CD4-positive, CD25-positive, alpha-beta regulatory T cell (primary cell): ENCODE data around the gene NKAPL. TPM values are rescaled to one million over a fixed set of nuclear protein-coding genes. Genes with fewer than 3 reads are reported as not detected.

Experiments used
- ATAC-seq, 2 donors: fragments of 150-1000 bp; cut with Tn5 transposase; one replicate each; pipeline ENCODE4 v1.10.0; 2021; ENCODE audit warnings: low read depth in 2 of 2, moderate number of reproducible peaks in 2 of 2, moderate library complexity in 1 of 2
- DNase-seq, 3 donors: peaks; one replicate each; pipeline versions ENCODE4 v3.0.0 to v3.0.0-alpha.2; 2012 to 2022; ENCODE audit warnings: mixed read lengths in 1 of 3
- H3K27ac ChIP-seq: one replicate; pipeline ENCODE4 v1.7.0; 2013; ENCODE audit warnings: mild to moderate bottlenecking, low read length; ENCODE audit not compliant: insufficient read depth, poor library complexity, severe bottlenecking
- H3K27me3 ChIP-seq: one replicate; pipeline ENCODE4 v1.7.0; 2013; ENCODE audit warnings: low read length; ENCODE audit not compliant: control insufficient read depth, insufficient read depth
- H3K36me3 ChIP-seq: one replicate; pipeline ENCODE4 v1.7.0; 2013; ENCODE audit warnings: mild to moderate bottlenecking, low read length, moderate library complexity; ENCODE audit not compliant: control insufficient read depth, insufficient read depth
- H3K4me1 ChIP-seq: 2 replicates; pipeline ENCODE4 v1.7.0; 2013; ENCODE audit warnings: mild to moderate bottlenecking, low read length; ENCODE audit not compliant: insufficient read depth, control insufficient read depth, poor library complexity, severe bottlenecking
- H3K4me3 ChIP-seq: one replicate; pipeline ENCODE4 v1.7.0; 2013; ENCODE audit warnings: low read depth, mild to moderate bottlenecking, low read length, moderate library complexity
- H3K9me3 ChIP-seq, 2 experiments: 1 replicate in 1 of 2; 2 replicates in 1 of 2; pipeline ENCODE4 v1.7.0; 2013; ENCODE audit warnings: low read length in 2 of 2, mild to moderate bottlenecking in 1 of 2, moderate library complexity in 1 of 2; ENCODE audit not compliant: control insufficient read depth in 2 of 2
- H3K27ac Mint-ChIP-seq, 3 donors: one replicate each; pipeline ENCODE4 v1.8.0; 2020 to 2022; ENCODE audit warnings: mild to moderate bottlenecking in 3 of 3, mixed read lengths in 3 of 3, moderate library complexity in 2 of 3
- H3K27me3 Mint-ChIP-seq: one replicate; pipeline ENCODE4 v1.8.0; 2022; ENCODE audit warnings: mild to moderate bottlenecking, mixed read lengths
- H3K36me3 Mint-ChIP-seq: one replicate; pipeline ENCODE4 v1.8.0; 2020; ENCODE audit warnings: mixed read lengths
- H3K4me1 Mint-ChIP-seq, 4 donors: one replicate each; pipeline ENCODE4 v1.8.0; 2020 to 2022; ENCODE audit warnings: mixed read lengths in 4 of 4, mild to moderate bottlenecking in 1 of 4
- H3K4me3 Mint-ChIP-seq, 4 donors: one replicate each; pipeline ENCODE4 v1.8.0; 2020 to 2022; ENCODE audit warnings: mild to moderate bottlenecking in 4 of 4, mixed read lengths in 4 of 4, moderate library complexity in 3 of 4
- H3K9me3 Mint-ChIP-seq, 7 donors: one replicate each; pipeline ENCODE4 v1.8.0; 2020 to 2022; ENCODE audit warnings: mixed read lengths in 7 of 7, mild to moderate bottlenecking in 3 of 7, moderate library complexity in 2 of 7
- polyA plus RNA-seq, 4 donors: library from polyadenylated mRNA; unstranded; fragments of 300-500 nt; fragmentation: Illumina TruSeq; gene quantifications; one replicate each; pipeline ENCODE4 v1.2.3, GENCODE V29; 2021
- total RNA-seq: library from RNA; stranded (reverse); gene quantifications from one replicate; pipeline ENCODE4 v1.2.3, GENCODE V29; 2022

NKAPL gene
- total and polyA plus RNA-seq, 5 donors from 2014 or later = 0.14 to 0.30 TPM; not detected in 3

- Histone ChIP-seq H3K27me3 (peaks cover 61% of the 10 kb centered on the region), H3K9me3 (peaks cover 0 to 2% of the 10 kb centered on the region in 2 experiments), H3K36me3 (no peaks in the 10 kb centered on the region), H3K4me3 (no peak overlapping the region), H3K4me1 (peaks cover 10% of the 10 kb centered on the region), H3K27ac (no peak overlapping the region)
- Mint-ChIP-seq H3K4me1 (peaks cover 0 to 14% (median 8%) of the 10 kb centered on the region in 4 donors), H3K36me3 (no peaks in the 10 kb centered on the region), H3K9me3 (peaks cover 0 to 5% (median 0%) of the 10 kb centered on the region in 7 donors), H3K27ac (no peak overlapping the region), H3K27me3 (peaks cover 93% of the 10 kb centered on the region), H3K4me3 (peak overlapping the region in 3 of 4 donors; percentile 42 to 67 (median 58))
- no peak for DNase-seq
- ATAC-seq = no peak
These were observed 41.2 kb upstream of the NKAPL start for GRCh38 chr6:28217890-28218289.

GRCh38 chr6:28218312-28219248, 40.5 kb upstream of the NKAPL start:
- DNase-seq (peak in 1 of 3 donors; percentile 52), ATAC-seq (peak; percentile 53 to 55)
- Mint-ChIP-seq H3K4me3 (peak overlapping the region; percentile 62 to 91 (median 78)), H3K9me3 (peaks cover 0 to 4% (median 0%) of the 10 kb centered on the region in 7 donors), H3K27me3 (peaks cover 91% of the 10 kb centered on the region), H3K27ac (no peak overlapping the region), H3K36me3 (no peaks in the 10 kb centered on the region), H3K4me1 (peaks cover 0 to 14% (median 5%) of the 10 kb centered on the region in 4 donors)
- Histone ChIP-seq H3K9me3 (peaks cover 0 to 2% of the 10 kb centered on the region in 2 experiments), H3K27me3 (peaks cover 59% of the 10 kb centered on the region), H3K4me1 (peaks cover 9% of the 10 kb centered on the region), H3K4me3 (peak overlapping the region; percentile 53), H3K27ac (no peak overlapping the region), H3K36me3 (no peaks in the 10 kb centered on the region)

- H3K27ac ChIP-seq = no peak overlapping the region
- Mint-ChIP-seq H3K4me3 (peak overlapping the region in 2 of 4 donors; percentile 10 to 73), H3K27ac (no peak overlapping the region), H3K36me3 (no peaks in the 10 kb centered on the region), H3K4me1 (peaks cover 7 to 21% (median 13%) of the 10 kb centered on the region in 4 donors), H3K9me3 (peaks cover 0 to 4% (median 0%) of the 10 kb centered on the region in 7 donors), H3K27me3 (peaks cover 85% of the 10 kb centered on the region)
- no peak for DNase-seq
- no peaks in the 10 kb centered on the region for H3K36me3 ChIP-seq
- peaks cover 0 to 2% of the 10 kb centered on the region in 2 experiments for H3K9me3 ChIP-seq
- peaks cover 17% of the 10 kb centered on the region for H3K4me1 ChIP-seq
- H3K4me3 ChIP-seq = no peak overlapping the region
- ATAC-seq = no peak
- H3K27me3 ChIP-seq = peaks cover 47% of the 10 kb centered on the region
These were observed 38.6 kb upstream of the NKAPL start for GRCh38 chr6:28220257-28221133.

- Histone ChIP-seq H3K4me3 (peak overlapping the region; percentile 80), H3K36me3 (peaks cover 4% of the 10 kb centered on the region), H3K27me3 (peaks cover 31% of the 10 kb centered on the region), H3K4me1 (peaks cover 12% of the 10 kb centered on the region), H3K9me3 (peaks cover 0 to 2% of the 10 kb centered on the region in 2 experiments), H3K27ac (no peak overlapping the region)
- Mint-ChIP-seq H3K4me1 (peaks cover 8 to 32% (median 24%) of the 10 kb centered on the region in 4 donors), H3K27ac (peak overlapping the region; percentile 80 to 96 (median 89)), H3K4me3 (peak overlapping the region; percentile 91 to 96 (median 95)), H3K36me3 (peaks cover 5% of the 10 kb centered on the region), H3K27me3 (peaks cover 49% of the 10 kb centered on the region), H3K9me3 (peaks cover 0 to 4% (median 0%) of the 10 kb centered on the region in 7 donors)
- no peak for DNase-seq
- no peak for ATAC-seq
These were observed 34.7 kb upstream of the NKAPL start for GRCh38 chr6:28224131-28225055.

GRCh38 chr6:28225056-28225834, 33.9 kb upstream of the NKAPL start, which contains the start of gene ZSCAN9:
Gene ZSCAN9, plus strand, starts transcription at chr6:28225275. Its CDS starts 1,810 bp downstream, at chr6:28227085.
- H3K9me3 Mint-ChIP-seq = peaks cover 0 to 4% (median 0%) of the 10 kb centered on the region in 7 donors
- H3K27me3 Mint-ChIP-seq = peaks cover 40% of the 10 kb centered on the region
- H3K9me3 ChIP-seq = peaks cover 0 to 2% of the 10 kb centered on the region in 2 experiments
- H3K4me1 ChIP-seq = peaks cover 12% of the 10 kb centered on the region
- peak; percentile 72 for ATAC-seq
- H3K27me3 ChIP-seq = peaks cover 25% of the 10 kb centered on the region
- DNase-seq = peak in 2 of 3 donors; percentile 15 to 68
- peak within 1 kb of the TSS; percentile 80 for H3K4me3 ChIP-seq
- H3K4me1 Mint-ChIP-seq = peaks cover 8 to 31% (median 24%) of the 10 kb centered on the region in 4 donors
- H3K36me3 ChIP-seq = peaks cover 4% of the 10 kb centered on the region
- H3K4me3 Mint-ChIP-seq = peak within 1 kb of the TSS; percentile 91 to 96 (median 95)
- H3K27ac ChIP-seq = no peak within 1 kb of the TSS
- peak within 1 kb of the TSS; percentile 80 to 96 (median 89) for H3K27ac Mint-ChIP-seq
- peaks cover 10% of the 10 kb centered on the region for H3K36me3 Mint-ChIP-seq

GRCh38 chr6:28226460-28226859, 32.6 kb upstream of the NKAPL start:
- H3K27me3 Mint-ChIP-seq = peaks cover 28% of the 10 kb centered on the region
- peaks cover 12% of the 10 kb centered on the region for H3K4me1 ChIP-seq
- H3K36me3 Mint-ChIP-seq = peaks cover 19% of the 10 kb centered on the region
- peak overlapping the region in 3 of 4 donors; percentile 94 to 96 (median 96) for H3K4me3 Mint-ChIP-seq
- no peak for DNase-seq
- ATAC-seq = no peak
- peaks cover 8 to 31% (median 24%) of the 10 kb centered on the region in 4 donors for H3K4me1 Mint-ChIP-seq
- H3K27ac ChIP-seq = no peak overlapping the region
- peaks cover 0 to 2% of the 10 kb centered on the region in 2 experiments for H3K9me3 ChIP-seq
- peaks cover 0 to 4% (median 0%) of the 10 kb centered on the region in 7 donors for H3K9me3 Mint-ChIP-seq
- no peak overlapping the region for H3K4me3 ChIP-seq
- peaks cover 18% of the 10 kb centered on the region for H3K27me3 ChIP-seq
- peaks cover 4% of the 10 kb centered on the region for H3K36me3 ChIP-seq
- H3K27ac Mint-ChIP-seq = no peak overlapping the region
